ENCODE results near the gene GUCY1A1.

Gene GUCY1A1

GRCh38 chr4:155658681-155659064 is 8.0 kb upstream of the GUCY1A1 start:
- DNase-seq (ENCODE audit: low spot score) (no peak), FAIRE-seq (no peak)

- DNase-seq (ENCODE audit: low spot score) (no peak), FAIRE-seq (no peak)
Observed at GRCh38 chr4:155659176-155659575, 7.5 kb upstream of the GUCY1A1 start.

DNA sequence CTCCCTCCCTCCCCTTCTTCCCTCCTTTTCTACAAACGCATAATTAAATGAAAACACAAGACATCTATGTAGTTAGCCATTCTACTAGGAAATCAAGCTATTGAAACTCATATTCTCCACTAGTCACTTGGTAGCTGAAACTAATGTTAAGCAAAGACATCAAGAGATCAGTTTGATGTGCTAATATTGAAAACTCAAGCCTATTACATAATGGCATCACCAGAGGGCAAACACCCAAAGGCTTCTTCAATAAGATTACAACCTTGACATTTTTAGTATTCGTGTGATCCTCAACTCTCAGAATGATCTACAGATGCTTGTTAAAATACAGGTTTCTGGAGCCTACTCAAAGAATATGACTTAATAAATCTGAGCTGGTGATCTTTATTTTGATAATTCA is 6.2 kb upstream of the GUCY1A1 start:
- DNase-seq (ENCODE audit: low spot score) (no peak), FAIRE-seq (no peak)

- DNase-seq (ENCODE audit: low spot score), result no peak
- FAIRE-seq, result no peak
Observed at GRCh38 chr4:155665054-155665453, 1.6 kb upstream of the GUCY1A1 start.

DNA sequence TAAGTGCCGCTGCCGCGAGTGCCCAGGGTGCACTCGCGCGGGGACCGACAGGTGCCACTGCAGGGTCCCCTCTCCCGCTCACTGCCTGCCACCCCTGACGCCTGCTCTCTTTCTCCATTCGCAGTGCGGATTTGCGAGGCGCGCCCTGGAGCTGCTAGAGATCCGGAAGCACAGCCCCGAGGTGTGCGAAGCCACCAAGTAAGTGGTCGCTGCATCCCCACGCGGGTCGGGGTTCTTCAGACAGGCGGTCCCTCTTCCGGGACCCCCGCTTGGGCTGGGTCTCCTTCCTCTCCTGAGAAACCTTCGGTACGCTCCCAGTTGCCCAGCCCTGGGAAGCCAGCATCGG is 547 bp downstream of the GUCY1A1 start:
- no peak for FAIRE-seq
- DNase-seq (ENCODE audit: low spot score), result no peak

GRCh38 chr4:155667568-155668511 is 1.2 kb downstream of the GUCY1A1 start:
- peak; percentile 17 for DNase-seq (ENCODE audit: low spot score)
- FAIRE-seq, result no peak

GRCh38 chr4:155668707-155669220 is 2.1 kb downstream of the GUCY1A1 start:
- FAIRE-seq (peak; percentile 30), DNase-seq (ENCODE audit: low spot score) (no peak)

DNA sequence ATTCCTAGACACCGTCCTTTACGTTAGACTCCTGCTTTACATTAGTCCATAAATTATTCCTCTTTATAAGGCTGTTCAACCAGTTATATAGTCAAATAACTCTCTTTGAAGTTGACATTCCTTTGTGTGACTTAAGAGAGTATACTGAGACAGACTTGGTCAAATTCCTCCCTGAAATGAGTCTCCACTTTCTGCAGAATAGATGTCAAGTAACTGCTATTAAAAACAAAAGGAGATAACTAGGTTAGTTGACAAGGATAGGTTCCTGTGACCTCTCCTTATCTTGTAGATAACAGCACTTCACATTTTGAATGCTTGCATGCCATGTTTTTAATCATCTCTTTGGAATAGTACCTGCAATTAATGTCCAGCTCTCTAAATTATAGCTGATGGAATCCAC is 5.7 kb downstream of the GUCY1A1 start:
- DNase-seq (ENCODE audit: low spot score), result no peak
- no peak for FAIRE-seq

DNA sequence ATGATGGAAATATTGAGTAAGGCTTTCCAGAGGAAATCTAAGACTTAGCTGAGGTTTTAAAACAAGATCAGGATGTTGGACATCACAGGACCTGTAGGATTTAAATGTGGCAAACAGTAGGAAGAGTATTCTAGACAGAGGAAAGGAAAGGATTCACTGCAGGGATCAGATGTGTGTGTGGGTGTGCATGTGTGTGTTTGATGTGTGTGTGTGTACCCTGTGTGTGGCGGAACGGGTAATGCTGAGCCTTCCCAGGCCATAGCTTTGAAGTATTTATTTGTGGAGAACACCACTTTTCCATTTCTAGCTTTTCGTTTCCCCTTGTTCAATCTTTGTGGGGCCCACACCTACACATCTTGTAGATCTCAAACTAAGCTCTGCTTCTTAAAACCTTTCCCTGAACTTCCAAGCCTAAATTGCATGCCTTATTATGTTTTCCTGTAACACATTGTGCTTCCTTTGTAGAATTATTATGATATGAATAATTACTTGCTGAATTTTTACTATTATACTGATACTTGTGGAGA is 6.9 kb downstream of the GUCY1A1 start:
- FAIRE-seq (no peak), DNase-seq (ENCODE audit: low spot score) (no peak)

DNA sequence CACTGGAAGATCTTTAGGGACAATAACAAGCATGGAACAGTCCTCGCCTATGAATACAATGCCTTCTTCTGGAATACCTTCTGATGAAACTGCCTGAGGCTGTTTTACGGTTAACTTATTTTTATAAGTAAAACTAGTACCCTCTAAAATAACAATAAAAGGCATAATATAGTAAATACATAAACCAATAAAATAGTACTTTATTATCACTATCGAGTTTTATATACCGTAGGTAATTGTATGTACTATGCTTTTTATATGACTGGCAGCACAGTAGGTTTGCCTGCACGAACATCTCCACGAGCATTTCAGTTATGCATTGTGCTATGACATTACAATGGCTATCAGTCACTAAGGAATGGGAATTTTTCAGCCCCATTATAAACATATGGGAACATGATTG is 8.0 kb downstream of the GUCY1A1 start:
- no peak for DNase-seq (ENCODE audit: low spot score)

GRCh38 chr4:155675709-155676429 is 9.2 kb downstream of the GUCY1A1 start:
- FAIRE-seq (no peak), DNase-seq (ENCODE audit: low spot score) (no peak)

More for the DNA sequence above, 8.0 kb downstream of the GUCY1A1 start:
- FAIRE-seq, result no peak

DNA sequence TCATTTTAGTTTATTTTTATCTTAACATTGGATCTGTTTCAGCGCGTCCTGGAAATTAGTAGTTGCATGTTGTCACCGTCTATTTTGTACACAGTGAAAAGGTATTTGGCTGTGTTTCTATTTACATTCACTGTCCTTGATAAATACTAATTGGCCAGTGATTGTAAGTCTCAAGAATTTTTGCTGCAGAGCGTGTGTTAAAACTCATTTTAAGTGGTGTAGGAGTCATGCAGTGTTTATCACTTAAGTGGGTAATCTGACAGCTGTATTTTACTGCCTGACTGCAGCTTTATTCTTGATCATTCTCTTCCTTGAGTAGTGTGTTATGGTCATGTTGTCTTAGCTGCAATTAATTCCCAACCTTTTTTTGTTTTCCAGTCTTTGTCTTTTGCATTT is 9.8 kb downstream of the GUCY1A1 start:
- FAIRE-seq (no peak), DNase-seq (ENCODE audit: low spot score) (no peak)

DNA sequence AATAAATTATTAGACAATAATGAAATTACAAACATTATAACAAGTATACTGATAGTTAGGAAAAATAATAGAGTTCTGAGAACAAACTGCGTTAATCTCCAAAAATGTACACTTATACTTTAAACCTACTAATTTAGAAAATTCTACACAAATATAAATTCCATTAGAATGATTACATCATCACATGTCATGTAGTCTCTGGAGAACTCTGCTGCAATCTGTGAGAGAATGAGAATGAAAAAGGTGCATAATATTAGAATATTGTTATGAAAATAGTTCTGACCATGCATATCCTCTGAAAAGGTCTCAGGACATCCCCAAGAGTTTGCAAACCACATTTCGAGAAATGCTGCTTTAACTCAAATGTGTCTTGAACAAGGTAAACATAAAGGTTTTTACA is 11.4 kb downstream of the GUCY1A1 start:
- DNase-seq (ENCODE audit: low spot score), result no peak
- FAIRE-seq, result no peak

GRCh38 chr4:155679343-155679742 is 12.7 kb downstream of the GUCY1A1 start:
- FAIRE-seq, result no peak
- no peak for DNase-seq (ENCODE audit: low spot score)

- no peak for FAIRE-seq
Observed at GRCh38 chr4:155681886-155682285, 15.2 kb downstream of the GUCY1A1 start.

GRCh38 chr4:155684423-155684822 is 17.8 kb downstream of the GUCY1A1 start:
- FAIRE-seq, result no peak
- DNase-seq (ENCODE audit: low spot score), result no peak

More at GRCh38 chr4:155681886-155682285, 15.2 kb downstream of the GUCY1A1 start:
- no peak for DNase-seq (ENCODE audit: low spot score)

DNA sequence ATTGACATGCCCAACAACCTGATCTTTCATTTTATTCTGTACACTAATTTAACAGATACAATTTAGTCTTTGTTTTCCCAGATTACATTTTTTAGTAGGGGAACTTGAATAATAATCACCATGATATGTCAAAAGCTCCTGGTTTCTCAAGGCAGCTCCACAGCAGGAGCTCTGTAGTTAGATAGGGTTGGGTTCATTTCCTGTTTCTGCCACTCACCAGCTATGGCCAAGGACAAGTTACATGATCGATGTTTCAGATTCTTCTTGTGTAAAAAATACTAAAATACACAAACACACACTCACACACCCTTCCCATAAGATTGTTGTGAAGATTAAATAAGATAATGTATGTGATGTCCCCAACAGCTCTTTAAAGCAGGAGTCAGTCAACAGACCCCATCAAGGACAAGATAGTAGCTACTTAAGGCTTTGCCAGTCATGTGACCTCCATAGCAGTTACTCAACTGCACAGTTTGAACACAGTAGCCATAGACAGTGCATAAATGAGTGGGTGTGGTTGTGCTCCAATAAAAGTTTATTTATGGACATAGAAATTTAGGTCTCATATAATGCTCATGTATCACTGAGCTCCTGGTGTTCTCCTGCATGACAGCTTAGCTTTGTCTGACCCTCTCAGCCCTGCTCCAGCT is 18.4 kb downstream of the GUCY1A1 start:
- FAIRE-seq, result no peak
- DNase-seq (ENCODE audit: low spot score), result no peak

- no peak for DNase-seq (ENCODE audit: low spot score)
- no peak for FAIRE-seq
Observed at GRCh38 chr4:155687380-155687982, 20.8 kb downstream of the GUCY1A1 start.

DNA sequence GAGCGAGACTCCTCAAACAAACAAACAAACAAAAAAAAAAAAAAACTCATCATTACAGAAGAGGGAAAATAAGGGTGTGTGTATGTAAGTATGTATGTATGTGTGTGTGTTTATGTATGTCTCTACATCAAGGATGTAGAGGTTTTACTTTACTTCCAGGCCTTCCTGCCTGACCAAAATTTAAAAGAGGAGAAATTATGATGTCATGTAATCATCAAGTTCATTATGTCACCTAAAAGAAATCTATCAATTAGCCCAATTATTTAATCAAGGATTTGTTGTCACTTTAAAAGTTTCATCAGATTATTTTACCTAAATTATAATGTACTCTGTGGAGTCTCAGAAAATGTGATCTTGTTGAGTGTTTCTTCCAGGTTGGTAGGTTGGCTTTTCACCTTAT is 21.6 kb downstream of the GUCY1A1 start:
- DNase-seq (ENCODE audit: low spot score) (no peak), FAIRE-seq (no peak)

DNA sequence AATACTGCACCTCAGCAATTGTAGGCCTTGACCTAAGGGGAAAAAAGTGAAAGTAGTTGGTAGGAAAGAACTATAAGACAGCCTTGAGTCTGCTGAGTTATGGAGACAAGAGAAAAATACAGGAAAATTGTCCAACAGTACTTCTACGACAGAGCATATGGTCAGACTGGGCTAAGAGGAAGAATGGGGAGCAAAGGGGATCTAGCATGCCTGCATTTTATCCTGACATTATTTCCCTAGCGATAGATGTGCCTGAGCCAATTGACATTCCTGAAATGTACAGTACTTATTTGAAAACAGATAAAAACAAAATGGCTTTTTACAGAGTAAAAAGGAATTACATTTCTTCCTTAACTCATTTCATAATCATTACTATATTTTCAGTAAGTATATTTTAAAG is 22.2 kb downstream of the GUCY1A1 start:
- FAIRE-seq (no peak), DNase-seq (ENCODE audit: low spot score) (no peak)

Measured in RCC 7860 (cell line).